Transverse colon (tissue), 3 donors: ENCODE data around the gene FGD4.

Experiments used
- POLR2A ChIP-seq: fragments of 450-650 bp; IDR thresholded peaks from one replicate; pipeline ENCODE4 v1.6.1; 2016; ENCODE audit warnings: antibody characterized with exemption, mild to moderate bottlenecking, moderate library complexity
- TF ChIP-seq, protein P1 (sequence below), 5 experiments: fragments of 200-600 bp in 3 of 5; fragments of 450-650 bp in 2 of 5; sonication (generic) in 3 of 5; IDR thresholded peaks; 1 replicate in 2 of 5; 2 replicates in 3 of 5; pipeline ENCODE4 v1.5.1; 2016 to 2017; ENCODE audit warnings: antibody characterized with exemption in 5 of 5, inconsistent platforms in 3 of 5, mild to moderate bottlenecking in 2 of 5, moderate library complexity in 1 of 5

DNA sequence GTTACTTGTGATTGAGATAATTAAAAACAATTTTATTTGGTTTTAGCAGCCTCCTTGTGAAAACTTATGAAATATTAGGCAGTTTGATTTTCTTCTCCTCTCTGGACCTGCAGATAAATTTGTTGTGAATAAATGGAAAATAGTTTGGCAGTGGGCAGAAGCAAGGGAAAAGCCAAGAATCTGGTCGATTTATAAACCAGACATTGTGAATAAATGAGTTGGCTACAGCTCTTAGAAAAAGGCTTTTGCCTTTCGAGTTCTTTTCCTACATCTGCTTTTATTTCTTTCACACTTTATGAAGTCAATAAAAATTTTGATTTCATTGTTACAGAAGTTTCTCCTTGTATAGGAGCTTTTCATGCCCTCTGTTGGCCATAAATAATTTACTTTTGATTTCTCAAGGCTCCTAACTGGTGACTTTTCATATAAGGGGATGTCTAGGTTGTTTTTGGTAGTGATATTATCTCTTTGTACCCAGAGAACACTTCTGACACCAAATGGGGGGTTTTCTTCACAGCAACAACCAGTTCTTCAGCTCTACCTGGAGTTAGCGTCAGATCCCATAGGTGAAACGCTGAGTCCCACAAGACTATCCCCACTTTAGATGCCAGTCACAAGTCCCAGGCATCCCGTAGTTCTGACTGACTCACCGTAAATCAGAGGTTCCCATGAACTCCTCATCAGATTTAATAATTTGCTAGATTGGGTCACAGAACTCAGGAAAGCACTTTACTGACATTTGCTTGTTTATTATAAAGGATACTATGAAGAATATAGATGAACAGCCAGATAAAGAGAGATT lies 143.3 kb downstream of the FGD4 start:
- TF ChIP-seq, protein P1, sequence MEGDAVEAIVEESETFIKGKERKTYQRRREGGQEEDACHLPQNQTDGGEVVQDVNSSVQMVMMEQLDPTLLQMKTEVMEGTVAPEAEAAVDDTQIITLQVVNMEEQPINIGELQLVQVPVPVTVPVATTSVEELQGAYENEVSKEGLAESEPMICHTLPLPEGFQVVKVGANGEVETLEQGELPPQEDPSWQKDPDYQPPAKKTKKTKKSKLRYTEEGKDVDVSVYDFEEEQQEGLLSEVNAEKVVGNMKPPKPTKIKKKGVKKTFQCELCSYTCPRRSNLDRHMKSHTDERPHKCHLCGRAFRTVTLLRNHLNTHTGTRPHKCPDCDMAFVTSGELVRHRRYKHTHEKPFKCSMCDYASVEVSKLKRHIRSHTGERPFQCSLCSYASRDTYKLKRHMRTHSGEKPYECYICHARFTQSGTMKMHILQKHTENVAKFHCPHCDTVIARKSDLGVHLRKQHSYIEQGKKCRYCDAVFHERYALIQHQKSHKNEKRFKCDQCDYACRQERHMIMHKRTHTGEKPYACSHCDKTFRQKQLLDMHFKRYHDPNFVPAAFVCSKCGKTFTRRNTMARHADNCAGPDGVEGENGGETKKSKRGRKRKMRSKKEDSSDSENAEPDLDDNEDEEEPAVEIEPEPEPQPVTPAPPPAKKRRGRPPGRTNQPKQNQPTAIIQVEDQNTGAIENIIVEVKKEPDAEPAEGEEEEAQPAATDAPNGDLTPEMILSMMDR (IDR thresholded peaks at IDR 0.05): no peak
- no peak for TF ChIP-seq POLR2A
